Activated naive CD4-positive, alpha-beta T cell treated with anti-CD3 and anti-CD28 coated beads for 36 hours (primary cell): ENCODE results near the gene VDAC1. TPM values are rescaled to one million over a fixed set of nuclear protein-coding genes. Genes with fewer than 3 reads are reported as not detected.
"Not testable (repeated sequence)": the region's sequence is repeated elsewhere in the genome, so short reads cannot be mapped to it uniquely, and the experiment has no call there.

ENCODE experiments used
- CTCF ChIA-PET: fragments of 350-600 bp; sonication (Branson Sonifier 250); formaldehyde crosslinking; loops from one replicate; lab custom pipeline; 2021; ENCODE audit warnings: antibody characterized with exemption; lab: Charles Lee
- DNase-seq: peaks from one replicate; pipeline ENCODE4 v3.0.0-alpha.2; 2020
- H3K27ac Mint-ChIP-seq: one replicate; pipeline ENCODE4 v1.8.0; 2021; ENCODE audit warnings: mild to moderate bottlenecking, mixed read lengths
- H3K27me3 Mint-ChIP-seq: one replicate; pipeline ENCODE4 v1.8.0; 2021; ENCODE audit warnings: low read depth, mixed read lengths
- H3K36me3 Mint-ChIP-seq: one replicate; pipeline ENCODE4 v1.8.0; 2021; ENCODE audit warnings: low read depth, mixed read lengths
- H3K4me1 Mint-ChIP-seq: one replicate; pipeline ENCODE4 v1.8.0; 2021; ENCODE audit warnings: low read depth, mixed read lengths
- H3K4me3 Mint-ChIP-seq: one replicate; pipeline ENCODE4 v1.8.0; 2021; ENCODE audit warnings: mild to moderate bottlenecking, moderate library complexity, mixed read lengths
- H3K9me3 Mint-ChIP-seq: one replicate; pipeline ENCODE4 v1.8.0; 2021; ENCODE audit warnings: mixed read lengths
- intact Hi-C: fragments of 100-400 bp; cut with micrococcal nuclease; formaldehyde crosslinking; loops from one replicate; pipeline ENCODE4 v1.15.1; 2023
- total RNA-seq, 2 experiments: library from RNA; stranded (reverse); gene quantifications; one replicate each; pipeline ENCODE4 v1.2.3, GENCODE V29; 2021

VDAC1 gene
- total RNA-seq, 2 experiments from 2014 or later: 485 to 513 TPM

GRCh38 chr5:133957591-133957990 is 47.2 kb downstream of the VDAC1 start:
- peaks cover 23% of the 10 kb centered on the region for H3K36me3 Mint-ChIP-seq
- peak overlapping the region; percentile 70 for H3K27ac Mint-ChIP-seq
- intact Hi-C loops: no loop called here
- H3K4me1 Mint-ChIP-seq: peaks cover 43% of the 10 kb centered on the region
- no peaks in the 10 kb centered on the region for H3K27me3 Mint-ChIP-seq
- peak; percentile 39 for DNase-seq
- no peak overlapping the region for H3K4me3 Mint-ChIP-seq
- CTCF ChIA-PET: interaction anchor here (1.3 kb wide), 1 partner anchor 18 kb away, joined by 3 read pairs; no protein-coding TSS in a partner anchor
- H3K9me3 Mint-ChIP-seq: peaks cover 3% of the 10 kb centered on the region

GRCh38 chr5:133957080-133957479 is 47.7 kb downstream of the VDAC1 start:
- H3K4me1 Mint-ChIP-seq: peaks cover 37% of the 10 kb centered on the region
- CTCF ChIA-PET: interaction anchor here (0.8 to 1.3 kb wide), 2 partner anchors 12 to 18 kb away, joined by 3 read pairs; no protein-coding TSS in a partner anchor
- H3K9me3 Mint-ChIP-seq: peaks cover 3% of the 10 kb centered on the region
- intact Hi-C loops: no loop called here
- H3K27me3 Mint-ChIP-seq: no peaks in the 10 kb centered on the region
- peaks cover 23% of the 10 kb centered on the region for H3K36me3 Mint-ChIP-seq
- H3K4me3 Mint-ChIP-seq: no peak overlapping the region
- DNase-seq: no peak
- peak overlapping the region; percentile 70 for H3K27ac Mint-ChIP-seq

- intact Hi-C loops, H3K27me3 Mint-ChIP-seq, H3K27ac Mint-ChIP-seq, H3K4me3 Mint-ChIP-seq, DNase-seq, H3K9me3 Mint-ChIP-seq, CTCF ChIA-PET: not testable (repeated sequence)
- Mint-ChIP-seq H3K4me1 (peaks cover 35% of the 10 kb centered on the region), H3K36me3 (peaks cover 23% of the 10 kb centered on the region)
Measured at GRCh38 chr5:133956196-133956595, 48.6 kb downstream of the VDAC1 start.

GRCh38 chr5:133953568-133954145 is 51.1 kb downstream of the VDAC1 start:
- peaks cover 17% of the 10 kb centered on the region for H3K36me3 Mint-ChIP-seq
- H3K27me3 Mint-ChIP-seq: no peaks in the 10 kb centered on the region
- intact Hi-C loops: no loop called here
- DNase-seq: no peak
- no peak overlapping the region for H3K4me3 Mint-ChIP-seq
- no peak overlapping the region for H3K27ac Mint-ChIP-seq
- peaks cover 23% of the 10 kb centered on the region for H3K4me1 Mint-ChIP-seq
- peaks cover 3% of the 10 kb centered on the region for H3K9me3 Mint-ChIP-seq
- CTCF ChIA-PET: interaction anchor here (1.0 to 1.4 kb wide), 3 partner anchors 9 to 84 kb away, joined by 3 to 5 read pairs (median 3); no protein-coding TSS in a partner anchor

- Mint-ChIP-seq H3K4me1 (peaks cover 19% of the 10 kb centered on the region), H3K27ac (no peak overlapping the region), H3K36me3 (peaks cover 17% of the 10 kb centered on the region), H3K4me3 (no peak overlapping the region), H3K27me3 (no peaks in the 10 kb centered on the region), H3K9me3 (peaks cover 3% of the 10 kb centered on the region)
- CTCF ChIA-PET: interaction anchor here (0.6 to 1.0 kb wide), 3 partner anchors 8 to 1561 kb away, joined by 3 read pairs; no protein-coding TSS in a partner anchor
- intact Hi-C loops: no loop called here
- no peak for DNase-seq
Measured at GRCh38 chr5:133952729-133953567, 51.8 kb downstream of the VDAC1 start.

- intact Hi-C loops: no loop called here
- Mint-ChIP-seq H3K36me3 (peaks cover 13% of the 10 kb centered on the region), H3K9me3 (peaks cover 3% of the 10 kb centered on the region), H3K4me3 (no peak overlapping the region), H3K27me3 (no peaks in the 10 kb centered on the region), H3K4me1 (peaks cover 10% of the 10 kb centered on the region), H3K27ac (no peak overlapping the region)
- DNase-seq: no peak
- CTCF ChIA-PET: interaction anchor here (1.3 kb wide), 2 partner anchors 12 to 82 kb away, joined by 3 to 5 read pairs; no protein-coding TSS in a partner anchor
Measured at GRCh38 chr5:133950821-133951612, 53.8 kb downstream of the VDAC1 start.

GRCh38 chr5:133948721-133949120 is 56.1 kb downstream of the VDAC1 start:
- no peak overlapping the region for H3K27ac Mint-ChIP-seq
- no peaks in the 10 kb centered on the region for H3K9me3 Mint-ChIP-seq
- CTCF ChIA-PET: interaction anchor here (0.9 to 1.2 kb wide), 2 partner anchors 11 to 12 kb away, joined by 3 read pairs; no protein-coding TSS in a partner anchor
- H3K4me1 Mint-ChIP-seq: peaks cover 5% of the 10 kb centered on the region
- peaks cover 2% of the 10 kb centered on the region for H3K36me3 Mint-ChIP-seq
- no peak overlapping the region for H3K4me3 Mint-ChIP-seq
- intact Hi-C loops: loop anchor here (10.0 kb wide), 1 partner anchor 334 kb away; the partner anchor contains the start of gene FSTL4
- no peaks in the 10 kb centered on the region for H3K27me3 Mint-ChIP-seq
- DNase-seq: no peak

- DNase-seq: no peak
- Mint-ChIP-seq H3K27me3 (no peaks in the 10 kb centered on the region), H3K36me3 (no peaks in the 10 kb centered on the region), H3K4me1 (peaks cover 4% of the 10 kb centered on the region), H3K9me3 (no peaks in the 10 kb centered on the region), H3K4me3 (no peak overlapping the region), H3K27ac (no peak overlapping the region)
- intact Hi-C loops: loop anchor here (10.0 kb wide), 1 partner anchor 333 kb away; the partner anchor contains the start of gene FSTL4
- CTCF ChIA-PET: interaction anchor here (0.6 to 1.6 kb wide), 2 partner anchors 79 to 297 kb away, joined by 4 to 7 read pairs; no protein-coding TSS in a partner anchor
Measured at GRCh38 chr5:133947431-133947841, 57.3 kb downstream of the VDAC1 start.

GRCh38 chr5:133945568-133945967 is 59.2 kb downstream of the VDAC1 start:
- no peak overlapping the region for H3K4me3 Mint-ChIP-seq
- H3K36me3 Mint-ChIP-seq: no peaks in the 10 kb centered on the region
- H3K27ac Mint-ChIP-seq: no peak overlapping the region
- intact Hi-C loops: loop anchor here (2.0 to 10.0 kb wide), 2 partner anchors 77 to 331 kb away; partner anchors contain the start of gene FSTL4
- H3K4me1 Mint-ChIP-seq: peaks cover 4% of the 10 kb centered on the region
- H3K9me3 Mint-ChIP-seq: no peaks in the 10 kb centered on the region
- no peaks in the 10 kb centered on the region for H3K27me3 Mint-ChIP-seq
- no peak for DNase-seq
- CTCF ChIA-PET: interaction anchor here (0.5 to 3.3 kb wide), 10 partner anchors 9 to 915 kb away, joined by 3 to 18 read pairs (median 4); no protein-coding TSS in a partner anchor

GRCh38 chr5:133944263-133945185 is 60.3 kb downstream of the VDAC1 start:
- Mint-ChIP-seq H3K4me1 (peaks cover 9% of the 10 kb centered on the region), H3K27me3 (no peaks in the 10 kb centered on the region), H3K27ac (no peak overlapping the region), H3K9me3 (no peaks in the 10 kb centered on the region), H3K4me3 (no peak overlapping the region), H3K36me3 (no peaks in the 10 kb centered on the region)
- peak; percentile 75 for DNase-seq
- intact Hi-C loops: loop anchor here (1.0 to 10.0 kb wide), 7 partner anchors 38 to 522 kb away; partner anchors contain the start of gene FSTL4
- CTCF ChIA-PET: interaction anchor here (0.6 to 3.3 kb wide), 28 partner anchors 8 to 521 kb away, joined by 3 to 18 read pairs (median 3); no protein-coding TSS in a partner anchor

- Mint-ChIP-seq H3K27ac (no peak overlapping the region), H3K27me3 (no peaks in the 10 kb centered on the region), H3K4me1 (peaks cover 17% of the 10 kb centered on the region), H3K9me3 (no peaks in the 10 kb centered on the region), H3K4me3 (no peak overlapping the region), H3K36me3 (no peaks in the 10 kb centered on the region)
- intact Hi-C loops: loop anchor here (5.0 to 10.0 kb wide), 2 partner anchors 329 to 521 kb away; partner anchors contain the start of gene FSTL4
- CTCF ChIA-PET: interaction anchor here (0.7 to 3.3 kb wide), 6 partner anchors 18 to 454 kb away, joined by 3 to 18 read pairs (median 3); no protein-coding TSS in a partner anchor
- no peak for DNase-seq
Measured at GRCh38 chr5:133943475-133943817, 61.3 kb downstream of the VDAC1 start.
